GM04504 (cell line): ENCODE measurements around the gene SPAG7.

Source experiments
- DNase-seq: peaks from one replicate; pipeline ENCODE4 v3.0.0-alpha.2; 2012; ENCODE audit warnings: low read depth

Gene SPAG7

GRCh38 chr17:4974115-4974670 is 6.6 kb upstream of the SPAG7 start:
- DNase-seq = no peak

- DNase-seq = no peak
These were observed 5.9 kb upstream of the SPAG7 start for GRCh38 chr17:4973256-4974114.

GRCh38 chr17:4972752-4973151 is 5.1 kb upstream of the SPAG7 start:
- DNase-seq = no peak

- no peak for DNase-seq
These were observed 4.7 kb upstream of the SPAG7 start for GRCh38 chr17:4972322-4972721.

- DNase-seq = no peak
These were observed 4.2 kb upstream of the SPAG7 start for GRCh38 chr17:4971826-4972225.

- no peak for DNase-seq
These were observed 2.7 kb upstream of the SPAG7 start for GRCh38 chr17:4970273-4970672.

- no peak for DNase-seq
These were observed 2.0 kb upstream of the SPAG7 start for GRCh38 chr17:4969551-4970173.

GRCh38 chr17:4969047-4969550 is 1.5 kb upstream of the SPAG7 start:
- DNase-seq = no peak

- DNase-seq = no peak
These were observed 949 bp upstream of the SPAG7 start for GRCh38 chr17:4968486-4969046.

GRCh38 chr17:4966844-4967538 is 626 bp downstream of the SPAG7 start:
- peak; percentile 100 for DNase-seq

GRCh38 chr17:4965311-4965986 is 2.2 kb downstream of the SPAG7 start:
- DNase-seq = no peak

GRCh38 chr17:4960279-4960922 is 7.2 kb downstream of the SPAG7 start:
- DNase-seq = no peak

- no peak for DNase-seq
These were observed 8.2 kb downstream of the SPAG7 start for GRCh38 chr17:4959261-4959965.

GRCh38 chr17:4958102-4958501 is 9.5 kb downstream of the SPAG7 start:
- DNase-seq = no peak

GRCh38 chr17:4956493-4957061 is 11.0 kb downstream of the SPAG7 start:
- no peak for DNase-seq

- no peak for DNase-seq
These were observed 12.5 kb downstream of the SPAG7 start for GRCh38 chr17:4955091-4955490.

- DNase-seq = no peak
These were observed 14.1 kb downstream of the SPAG7 start for GRCh38 chr17:4953451-4953961.

- no peak for DNase-seq
These were observed 16.1 kb downstream of the SPAG7 start for GRCh38 chr17:4951486-4951885.

- DNase-seq = no peak
These were observed 16.8 kb downstream of the SPAG7 start, which contains the start of gene ENO3 for GRCh38 chr17:4950746-4951204. Gene ENO3 (plus strand): TSS chr17:4951119. CDS start chr17:4951830, 711 bp downstream.
